Tibial artery (tissue), 4 donors: Measurements from ENCODE around the gene ZNF407.
"Not testable (repeated sequence)": the region's sequence is repeated elsewhere in the genome, so short reads cannot be mapped to it uniquely, and the experiment has no call there.

Experiments used
- DNase-seq, 2 donors: peaks; one replicate each; pipeline ENCODE4 v3.0.0-alpha.2; 2019
- H3K27ac ChIP-seq, 2 donors: fragments of 200-600 bp; sonication (generic) in 1 of 2; 1 replicate in 1 of 2; 2 replicates in 1 of 2; pipeline ENCODE4 v1.5.1; 2018 to 2019; ENCODE audit warnings: mild to moderate bottlenecking in 1 of 2
- H3K27me3 ChIP-seq, 2 donors: fragments of 200-600 bp; sonication (generic) in 1 of 2; one replicate each; pipeline versions ENCODE4 v1.5.1 to v1.6.0; 2016 to 2019
- H3K36me3 ChIP-seq, 3 donors: fragments of 200-600 bp; sonication (generic) in 2 of 3; one replicate each; pipeline ENCODE4 v1.5.1; 2016 to 2019; ENCODE audit warnings: mild to moderate bottlenecking in 2 of 3
- H3K4me1 ChIP-seq, 4 donors: fragments of 200-600 bp; sonication (generic) in 2 of 4; 1 replicate in 3 of 4; 2 replicates in 1 of 4; pipeline ENCODE4 v1.5.1; 2016 to 2019
- H3K4me3 ChIP-seq, 2 donors: fragments of 200-600 bp; sonication (generic) in 1 of 2; 1 replicate in 1 of 2; 2 replicates in 1 of 2; pipeline ENCODE4 v1.5.1; 2018 to 2019; ENCODE audit warnings: mild to moderate bottlenecking in 2 of 2
- H3K9me3 ChIP-seq, 3 donors: fragments of 200-600 bp; sonication (generic) in 1 of 3; one replicate each; pipeline ENCODE4 v1.5.1; 2016 to 2019
- intact Hi-C: fragments of 100-400 bp; cut with DNase I; formaldehyde crosslinking; loops from one replicate; pipeline ENCODE4 v1.15.0; 2023; ENCODE audit warnings: low total_unique reads
- TF ChIP-seq, protein P1 (sequence below), 2 experiments: fragments of 200-600 bp in 1 of 2; fragments of 450-650 bp in 1 of 2; IDR thresholded peaks; one replicate each; pipeline ENCODE4 v1.5.1; 2017 to 2019; ENCODE audit warnings: antibody characterized with exemption in 2 of 2, mild to moderate bottlenecking in 1 of 2, moderate library complexity in 1 of 2

ZNF407 gene

DNA sequence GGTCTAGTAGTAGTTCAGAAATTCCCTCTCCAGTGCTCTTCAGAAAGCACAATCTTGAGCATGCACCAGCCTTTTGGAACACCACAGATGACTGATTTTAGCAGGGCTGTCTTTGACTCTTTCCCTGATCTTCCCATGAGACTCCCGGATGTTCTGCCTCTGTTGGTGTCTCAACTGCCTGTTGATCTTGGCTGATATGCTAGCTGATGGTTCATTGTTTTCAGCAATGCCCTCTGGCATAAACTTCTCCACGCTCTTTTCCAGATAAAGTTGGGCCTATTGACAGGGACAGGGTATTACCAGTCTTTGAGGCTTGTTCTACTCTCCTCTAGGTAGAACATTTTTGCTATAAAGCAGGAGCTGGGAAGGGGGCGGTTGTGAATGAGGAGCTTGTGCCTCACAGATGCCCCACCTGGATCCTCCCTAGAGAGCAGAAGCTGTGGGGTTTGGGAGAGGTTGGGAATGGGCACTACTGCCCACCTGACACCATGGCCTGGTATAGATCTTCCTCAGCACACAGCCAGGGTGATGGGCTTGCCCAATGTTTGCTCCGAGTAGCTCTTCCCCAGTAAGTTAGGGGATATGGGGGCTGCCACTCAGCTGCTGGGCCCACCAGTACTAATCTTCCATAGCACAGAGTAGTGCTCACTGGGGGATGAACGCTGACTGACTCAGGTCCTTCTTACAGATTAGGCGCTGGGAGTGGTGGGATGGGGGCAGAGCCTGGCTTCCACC is 500.0 kb downstream of the ZNF407 start:
- no peak for DNase-seq
- intact Hi-C loops, result no loop called here
- Histone ChIP-seq H3K36me3 (no peaks in the 10 kb centered on the region), H3K27ac (no peak overlapping the region), H3K4me1 (no peaks in the 10 kb centered on the region), H3K9me3 (peaks cover 0 to 6% (median 0%) of the 10 kb centered on the region in 3 donors), H3K27me3 (no peaks in the 10 kb centered on the region), H3K4me3 (no peak overlapping the region)
- TF ChIP-seq, protein P1, sequence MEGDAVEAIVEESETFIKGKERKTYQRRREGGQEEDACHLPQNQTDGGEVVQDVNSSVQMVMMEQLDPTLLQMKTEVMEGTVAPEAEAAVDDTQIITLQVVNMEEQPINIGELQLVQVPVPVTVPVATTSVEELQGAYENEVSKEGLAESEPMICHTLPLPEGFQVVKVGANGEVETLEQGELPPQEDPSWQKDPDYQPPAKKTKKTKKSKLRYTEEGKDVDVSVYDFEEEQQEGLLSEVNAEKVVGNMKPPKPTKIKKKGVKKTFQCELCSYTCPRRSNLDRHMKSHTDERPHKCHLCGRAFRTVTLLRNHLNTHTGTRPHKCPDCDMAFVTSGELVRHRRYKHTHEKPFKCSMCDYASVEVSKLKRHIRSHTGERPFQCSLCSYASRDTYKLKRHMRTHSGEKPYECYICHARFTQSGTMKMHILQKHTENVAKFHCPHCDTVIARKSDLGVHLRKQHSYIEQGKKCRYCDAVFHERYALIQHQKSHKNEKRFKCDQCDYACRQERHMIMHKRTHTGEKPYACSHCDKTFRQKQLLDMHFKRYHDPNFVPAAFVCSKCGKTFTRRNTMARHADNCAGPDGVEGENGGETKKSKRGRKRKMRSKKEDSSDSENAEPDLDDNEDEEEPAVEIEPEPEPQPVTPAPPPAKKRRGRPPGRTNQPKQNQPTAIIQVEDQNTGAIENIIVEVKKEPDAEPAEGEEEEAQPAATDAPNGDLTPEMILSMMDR (IDR thresholded peaks at IDR 0.05), result no peak

DNA sequence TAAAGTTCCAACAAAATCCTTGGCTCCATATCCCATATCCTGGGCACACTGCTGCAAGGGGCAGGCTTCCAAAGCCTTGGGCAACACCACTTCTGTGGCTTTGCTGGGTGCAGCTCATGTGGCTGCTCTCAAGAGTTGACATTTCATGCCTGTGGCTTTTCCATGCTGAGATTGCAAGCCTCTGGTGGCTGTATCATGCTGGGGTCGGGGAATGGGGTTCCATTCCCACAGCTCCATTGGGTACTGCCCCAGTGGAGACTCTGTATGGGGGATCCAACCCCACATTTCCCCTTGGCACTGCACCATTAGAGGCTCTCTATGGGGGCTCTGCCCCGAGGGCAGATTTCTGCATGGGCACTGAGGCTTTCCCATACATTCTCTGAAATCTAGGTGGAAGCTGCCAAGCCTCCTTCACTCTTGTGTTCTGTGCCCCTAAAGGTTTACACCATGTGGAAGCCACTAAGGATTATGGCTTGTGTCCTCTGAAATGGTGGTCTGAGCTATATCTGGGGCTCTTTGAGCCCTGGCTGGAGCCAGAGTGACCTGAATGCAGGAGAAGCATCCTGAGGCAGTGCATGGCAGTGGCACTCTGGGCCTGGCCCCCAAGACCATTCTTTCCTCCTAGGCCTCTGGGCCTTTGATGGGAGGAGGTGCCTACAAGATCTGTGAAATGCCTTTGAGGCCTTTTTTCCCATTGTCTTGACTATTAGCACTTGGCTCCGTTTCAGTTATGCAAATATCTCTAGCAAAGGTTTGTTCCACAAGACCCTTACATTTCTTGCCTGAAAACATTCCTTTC is 503.4 kb downstream of the ZNF407 start:
- no peak for DNase-seq
- Histone ChIP-seq H3K4me1 (no peaks in the 10 kb centered on the region), H3K27ac (no peak overlapping the region), H3K4me3 (no peak overlapping the region), H3K36me3 (no peaks in the 10 kb centered on the region), H3K9me3 (peaks cover 0 to 6% (median 0%) of the 10 kb centered on the region in 3 donors), H3K27me3 (no peaks in the 10 kb centered on the region)
- TF ChIP-seq, protein P1 (IDR thresholded peaks at IDR 0.05), result no peak
- intact Hi-C loops, result no loop called here

DNA sequence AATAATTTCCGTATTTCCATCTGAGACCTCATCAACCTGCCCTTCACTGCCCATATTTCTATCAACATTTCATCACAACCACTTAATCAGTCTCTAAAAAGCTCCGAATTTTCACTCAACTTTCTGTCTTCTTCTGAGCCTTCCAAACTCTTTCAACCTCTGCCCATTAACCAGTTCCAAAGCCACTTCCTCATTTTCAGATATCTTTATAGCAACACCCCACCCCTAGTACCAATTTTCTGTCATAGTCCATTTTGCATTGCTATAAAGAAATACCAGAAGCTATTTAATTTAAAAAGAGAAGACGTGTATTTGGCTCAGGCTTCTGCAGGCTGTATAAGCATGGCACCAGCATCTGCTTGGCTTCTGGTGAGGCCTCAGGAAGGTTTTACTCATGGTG is 504.2 kb downstream of the ZNF407 start:
- H3K36me3 ChIP-seq, result no peaks in the 10 kb centered on the region
- no peak for DNase-seq
- intact Hi-C loops, result no loop called here
- H3K9me3 ChIP-seq, result peaks cover 0 to 6% (median 0%) of the 10 kb centered on the region in 3 donors
- H3K4me1 ChIP-seq, result no peaks in the 10 kb centered on the region
- H3K4me3 ChIP-seq, result no peak overlapping the region
- TF ChIP-seq, protein P1 (IDR thresholded peaks at IDR 0.05), result no peak
- no peak overlapping the region for H3K27ac ChIP-seq
- peaks cover 0 to 8% of the 10 kb centered on the region in 2 donors for H3K27me3 ChIP-seq

DNA sequence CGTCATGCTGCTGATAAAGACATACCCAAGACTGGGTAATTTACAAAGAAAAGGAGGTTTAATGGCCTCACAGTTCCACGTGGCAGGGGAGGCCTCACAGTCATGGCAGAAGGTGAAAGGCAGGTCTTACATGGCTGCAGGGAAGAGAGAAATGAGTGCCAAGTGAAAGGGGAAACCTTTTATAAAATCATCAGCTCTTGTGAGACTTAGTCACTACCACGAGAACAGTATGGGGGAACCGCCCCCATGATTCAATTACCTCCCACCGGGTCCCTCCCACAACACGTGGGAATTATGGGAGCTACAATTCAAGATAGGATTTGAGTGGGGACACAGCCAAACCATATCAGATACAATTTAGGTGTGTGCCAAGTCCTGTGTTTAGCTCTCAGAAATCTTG is 506.4 kb downstream of the ZNF407 start:
- DNase-seq, H3K27ac ChIP-seq, H3K4me3 ChIP-seq, H3K4me1 ChIP-seq, intact Hi-C loops, H3K36me3 ChIP-seq, H3K9me3 ChIP-seq: not testable (repeated sequence)
- peaks cover 0 to 21% of the 10 kb centered on the region in 2 donors for H3K27me3 ChIP-seq

DNA sequence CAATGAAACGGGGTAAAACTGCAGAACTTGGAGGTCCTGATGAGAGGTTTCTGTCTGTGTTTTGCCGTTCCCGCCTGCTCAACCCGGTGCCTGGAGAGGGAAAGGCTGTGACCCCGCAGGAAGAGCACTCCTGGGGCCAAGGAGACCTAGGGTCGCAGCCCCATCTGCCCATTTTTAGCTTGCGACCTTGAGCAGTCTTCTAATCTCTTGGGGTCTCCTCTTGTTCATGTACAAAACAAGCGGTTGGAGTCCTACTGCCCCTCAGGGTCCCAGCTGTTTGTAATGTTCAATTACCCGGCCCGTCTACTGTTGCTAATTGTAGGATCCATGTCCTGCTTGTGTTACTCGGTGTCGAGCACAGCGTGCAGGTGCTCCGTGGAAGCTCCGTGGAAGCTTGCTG is 506.8 kb downstream of the ZNF407 start:
- intact Hi-C loops, result no loop called here
- TF ChIP-seq, protein P1 (IDR thresholded peaks at IDR 0.05), result no peak
- no peaks in the 10 kb centered on the region for H3K9me3 ChIP-seq
- H3K36me3 ChIP-seq, result no peaks in the 10 kb centered on the region
- DNase-seq, result no peak
- H3K27me3 ChIP-seq, result peaks cover 0 to 23% of the 10 kb centered on the region in 2 donors
- no peak overlapping the region for H3K27ac ChIP-seq
- no peaks in the 10 kb centered on the region for H3K4me1 ChIP-seq
- H3K4me3 ChIP-seq, result no peak overlapping the region
